Nephron (organoid): ENCODE measurements around the gene KHDC1.
"Not testable (repeated sequence)": the region's sequence is repeated elsewhere in the genome, so short reads cannot be mapped to it uniquely, and the experiment has no call there.

Source experiments
- H3K27ac Mint-ChIP-seq, 3 experiments: 2 replicates each; pipeline ENCODE4 v1.8.0; 2020; ENCODE audit warnings: mixed read lengths in 3 of 3, mild to moderate bottlenecking in 2 of 3, moderate library complexity in 1 of 3
- H3K27me3 Mint-ChIP-seq: 2 replicates; pipeline ENCODE4 v1.8.0; 2021; ENCODE audit warnings: low read depth, mild to moderate bottlenecking, moderate library complexity, mixed read lengths
- H3K36me3 Mint-ChIP-seq: 2 replicates; pipeline ENCODE4 v1.8.0; 2020; ENCODE audit warnings: low read depth, mixed read lengths
- H3K4me1 Mint-ChIP-seq: 2 replicates; pipeline ENCODE4 v1.8.0; 2020; ENCODE audit warnings: mixed read lengths
- H3K4me3 Mint-ChIP-seq, 3 experiments: 2 replicates each; pipeline ENCODE4 v1.8.0; 2020; ENCODE audit warnings: mild to moderate bottlenecking in 3 of 3, mixed read lengths in 3 of 3, moderate library complexity in 2 of 3
- H3K9me3 Mint-ChIP-seq: 2 replicates; pipeline ENCODE4 v1.8.0; 2020; ENCODE audit warnings: mixed read lengths
- TF ChIP-seq, protein P1 (sequence below), 3 experiments: fragments of 200-600 bp; sonication (generic); IDR thresholded peaks; one replicate each; pipeline ENCODE4 v1.5.0; 2021; ENCODE audit warnings: antibody characterized with exemption in 3 of 3; ENCODE audit not compliant: unreplicated experiment in 3 of 3

Gene KHDC1, protein sequence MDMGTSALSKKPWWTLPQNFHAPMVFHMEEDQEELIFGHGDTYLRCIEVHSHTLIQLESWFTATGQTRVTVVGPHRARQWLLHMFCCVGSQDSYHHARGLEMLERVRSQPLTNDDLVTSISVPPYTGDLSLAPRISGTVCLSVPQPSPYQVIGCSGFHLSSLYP

DNA sequence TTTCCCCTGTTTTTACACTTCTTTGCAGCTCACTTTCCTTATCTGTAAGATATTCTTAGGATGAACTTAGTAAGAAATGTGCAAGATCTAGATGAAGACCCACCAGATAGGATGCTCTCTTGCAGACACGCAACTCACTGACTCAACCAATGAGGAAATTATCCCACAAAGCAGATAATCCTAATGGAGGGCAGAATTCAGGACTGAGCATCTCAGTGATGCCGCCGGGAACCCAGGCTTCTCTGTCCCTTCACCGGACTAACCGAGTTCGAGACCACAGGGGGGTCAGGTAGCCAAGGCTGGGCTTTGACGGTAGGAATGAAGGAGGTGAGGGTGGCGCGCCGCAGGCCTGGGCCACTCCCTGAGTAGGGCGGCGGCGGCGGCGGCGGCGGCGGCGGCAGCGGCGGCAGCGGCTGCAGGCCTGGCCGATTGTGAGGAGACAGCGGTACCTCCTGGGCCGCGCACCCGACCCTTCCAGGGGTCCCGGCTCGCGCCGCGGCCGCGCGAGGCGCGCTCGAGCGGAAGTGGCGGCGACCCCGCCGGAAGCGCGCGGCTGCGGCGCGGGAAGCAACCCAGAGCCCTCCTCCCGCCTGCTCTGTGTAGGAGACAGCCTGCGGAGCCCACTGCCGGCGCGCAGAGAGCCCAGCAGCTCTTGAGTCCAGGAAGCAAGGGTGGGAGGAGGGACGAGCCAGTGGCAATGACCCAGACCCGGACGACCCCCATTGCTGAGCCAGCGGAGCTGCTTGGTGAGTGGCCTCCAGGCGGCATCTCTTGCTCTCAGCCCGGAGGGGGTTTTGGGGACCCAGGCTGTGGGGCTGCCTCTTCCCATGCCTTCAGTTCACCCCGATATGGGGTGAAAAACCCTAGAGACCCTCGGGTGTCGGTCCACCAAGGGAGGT lies at the start of gene KHDC1:
Gene KHDC1, minus strand, starts transcription at position 526 of the 899 bp plus-strand sequence. CDS start 20,679 bp downstream, outside the sequence.
- TF ChIP-seq, protein P1, sequence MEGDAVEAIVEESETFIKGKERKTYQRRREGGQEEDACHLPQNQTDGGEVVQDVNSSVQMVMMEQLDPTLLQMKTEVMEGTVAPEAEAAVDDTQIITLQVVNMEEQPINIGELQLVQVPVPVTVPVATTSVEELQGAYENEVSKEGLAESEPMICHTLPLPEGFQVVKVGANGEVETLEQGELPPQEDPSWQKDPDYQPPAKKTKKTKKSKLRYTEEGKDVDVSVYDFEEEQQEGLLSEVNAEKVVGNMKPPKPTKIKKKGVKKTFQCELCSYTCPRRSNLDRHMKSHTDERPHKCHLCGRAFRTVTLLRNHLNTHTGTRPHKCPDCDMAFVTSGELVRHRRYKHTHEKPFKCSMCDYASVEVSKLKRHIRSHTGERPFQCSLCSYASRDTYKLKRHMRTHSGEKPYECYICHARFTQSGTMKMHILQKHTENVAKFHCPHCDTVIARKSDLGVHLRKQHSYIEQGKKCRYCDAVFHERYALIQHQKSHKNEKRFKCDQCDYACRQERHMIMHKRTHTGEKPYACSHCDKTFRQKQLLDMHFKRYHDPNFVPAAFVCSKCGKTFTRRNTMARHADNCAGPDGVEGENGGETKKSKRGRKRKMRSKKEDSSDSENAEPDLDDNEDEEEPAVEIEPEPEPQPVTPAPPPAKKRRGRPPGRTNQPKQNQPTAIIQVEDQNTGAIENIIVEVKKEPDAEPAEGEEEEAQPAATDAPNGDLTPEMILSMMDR (IDR thresholded peaks at IDR 0.05; ENCODE audit: unreplicated experiment in 3 of 3) = peak in 1 of 3 experiments; percentile 13
- Mint-ChIP-seq H3K36me3 (peaks cover 37% of the 10 kb centered on the region), H3K27ac (peak within 1 kb of the TSS; percentile 54 to 78 (median 78)), H3K4me1 (peaks cover 6% of the 10 kb centered on the region), H3K27me3 (no peaks in the 10 kb centered on the region), H3K9me3 (peaks cover 4% of the 10 kb centered on the region), H3K4me3 (peak within 1 kb of the TSS; percentile 86 to 93 (median 86))

DNA sequence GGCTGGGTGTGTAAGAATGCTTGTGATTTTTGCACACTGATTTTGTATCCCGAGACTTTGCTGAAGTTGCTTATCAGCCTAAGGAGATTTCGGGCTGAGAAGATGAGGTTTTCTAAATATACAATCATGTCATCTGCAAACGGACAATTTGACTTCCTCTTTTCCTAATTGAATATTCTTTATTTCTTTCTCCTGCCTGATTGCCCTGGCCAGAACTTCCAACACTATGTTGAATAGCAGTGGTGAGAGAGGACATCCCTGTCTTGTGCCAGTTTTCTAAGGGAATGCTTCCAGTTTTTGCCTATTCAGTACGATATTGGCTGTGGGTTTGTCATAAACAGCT lies 47.5 kb upstream of the KHDC1 start:
- TF ChIP-seq, protein P1 (IDR thresholded peaks at IDR 0.05; ENCODE audit: unreplicated experiment in 3 of 3) = peak in 2 of 3 experiments; percentile 3 to 30
- peaks cover 36% of the 10 kb centered on the region for H3K9me3 Mint-ChIP-seq
- not testable (repeated sequence) for H3K27me3 Mint-ChIP-seq

DNA sequence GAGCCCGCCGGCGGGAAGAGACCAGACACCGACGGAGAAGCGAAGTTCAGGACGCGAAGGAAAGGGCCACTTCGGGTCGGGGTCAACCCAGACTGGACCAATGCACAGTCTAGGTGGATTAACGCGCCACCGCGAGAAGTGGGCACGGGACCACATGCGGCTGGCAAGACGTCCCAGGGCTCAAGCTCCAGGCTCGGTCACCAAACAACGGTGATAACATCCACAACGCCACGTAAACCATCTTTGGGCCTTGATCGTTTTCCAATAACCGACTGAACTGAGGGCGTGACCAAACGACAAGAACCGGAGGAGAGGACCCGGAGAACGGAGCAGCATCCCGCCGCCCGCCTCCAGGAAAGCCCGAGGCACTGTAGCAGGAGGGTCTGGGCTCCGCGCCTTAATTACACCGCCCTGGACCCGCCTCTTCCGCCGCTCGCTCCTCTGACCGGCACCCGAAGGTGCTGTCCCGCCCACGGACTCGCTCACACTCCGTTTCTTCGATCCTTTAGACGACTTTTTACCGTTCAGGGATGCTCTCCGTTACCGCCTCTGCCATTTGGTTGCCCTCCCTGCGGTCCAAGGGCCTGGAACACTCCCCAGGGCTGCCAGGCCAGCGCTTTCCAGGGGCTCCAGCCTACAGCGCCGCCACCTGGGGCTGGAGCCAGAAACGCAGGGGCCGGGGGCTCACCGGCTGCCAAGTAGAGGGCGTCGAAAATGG lies 46.9 kb upstream of the KHDC1 start:
- peaks cover 28% of the 10 kb centered on the region for H3K4me1 Mint-ChIP-seq
- TF ChIP-seq, protein P1 (IDR thresholded peaks at IDR 0.05; ENCODE audit: unreplicated experiment in 3 of 3) = peak; percentile 29 to 61 (median 44)
- peak overlapping the region; percentile 98 to 99 (median 98) for H3K4me3 Mint-ChIP-seq
- peaks cover 32% of the 10 kb centered on the region for H3K9me3 Mint-ChIP-seq
- peak overlapping the region; percentile 95 to 98 (median 97) for H3K27ac Mint-ChIP-seq
- no peaks in the 10 kb centered on the region for H3K27me3 Mint-ChIP-seq
- H3K36me3 Mint-ChIP-seq = peaks cover 33% of the 10 kb centered on the region

More for the DNA sequence above, 47.5 kb upstream of the KHDC1 start:
- H3K4me3 Mint-ChIP-seq = peak overlapping the region; percentile 98 to 99 (median 98)
- H3K4me1 Mint-ChIP-seq = peaks cover 28% of the 10 kb centered on the region
- peaks cover 37% of the 10 kb centered on the region for H3K36me3 Mint-ChIP-seq
- H3K27ac Mint-ChIP-seq = peak overlapping the region; percentile 95 to 98 (median 97)

DNA sequence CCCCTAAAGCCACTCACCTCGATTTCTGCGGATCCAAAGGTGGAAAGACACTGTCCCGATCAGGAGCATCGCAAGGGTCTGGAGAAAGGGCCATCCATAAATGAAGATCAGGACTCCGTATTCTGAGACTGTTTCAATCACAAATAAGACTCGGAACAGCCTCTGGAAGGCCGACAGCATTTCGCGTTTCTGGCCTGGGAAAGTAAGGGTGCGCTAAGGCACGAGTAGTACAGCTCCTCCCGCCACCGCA lies 46.5 kb upstream of the KHDC1 start:
- Mint-ChIP-seq H3K9me3 (peaks cover 32% of the 10 kb centered on the region), H3K27me3 (no peaks in the 10 kb centered on the region), H3K4me3 (peak overlapping the region; percentile 98 to 99 (median 98)), H3K36me3 (peaks cover 33% of the 10 kb centered on the region), H3K4me1 (peaks cover 28% of the 10 kb centered on the region), H3K27ac (peak overlapping the region; percentile 95 to 98 (median 97))
- TF ChIP-seq, protein P1 (IDR thresholded peaks at IDR 0.05; ENCODE audit: unreplicated experiment in 3 of 3) = no peak

DNA sequence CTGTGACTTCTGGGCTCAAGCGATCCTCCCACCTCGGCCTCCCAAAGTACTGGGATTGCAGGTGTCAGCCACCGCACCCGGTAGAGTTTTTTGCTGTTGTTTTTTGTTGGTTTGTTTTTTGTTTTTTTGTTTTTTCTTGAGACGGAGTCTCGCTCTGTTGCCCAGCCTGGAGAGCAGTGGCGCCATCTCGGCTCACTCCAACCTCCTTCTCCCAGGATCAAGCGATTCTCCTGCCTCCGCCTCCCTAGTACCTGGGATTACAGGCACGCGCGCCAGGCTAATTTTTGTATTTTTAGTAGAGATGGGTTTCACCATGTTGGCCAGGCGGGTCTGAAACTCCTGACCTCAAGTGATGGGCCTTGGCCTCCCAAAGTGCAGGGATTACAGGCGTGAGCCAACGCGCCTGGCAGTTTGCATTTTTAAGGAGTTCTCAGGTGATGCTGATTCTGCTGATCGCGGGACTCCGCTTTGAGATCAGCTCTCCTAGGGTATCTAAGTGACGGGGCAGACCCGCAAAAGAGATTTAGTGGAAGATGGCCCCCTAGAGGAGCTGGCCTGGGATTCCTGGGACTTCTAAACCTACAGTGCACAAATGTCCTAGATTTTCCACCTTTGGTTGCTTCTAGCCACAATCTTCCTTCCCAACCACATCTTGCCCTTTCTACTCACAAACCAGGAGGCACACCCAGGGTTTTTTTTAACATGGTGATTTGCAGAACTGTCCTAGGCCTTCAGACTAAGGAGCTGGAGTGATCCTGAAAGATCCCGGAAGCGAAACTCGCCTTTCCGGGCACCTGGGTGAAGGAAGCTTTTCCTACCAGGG lies 45.9 kb upstream of the KHDC1 start:
- H3K9me3 Mint-ChIP-seq = peaks cover 29% of the 10 kb centered on the region
- peaks cover 33% of the 10 kb centered on the region for H3K36me3 Mint-ChIP-seq
- peak overlapping the region; percentile 95 to 98 (median 97) for H3K27ac Mint-ChIP-seq
- no peaks in the 10 kb centered on the region for H3K27me3 Mint-ChIP-seq
- H3K4me1 Mint-ChIP-seq = peaks cover 28% of the 10 kb centered on the region
- TF ChIP-seq, protein P1 (IDR thresholded peaks at IDR 0.05; ENCODE audit: unreplicated experiment in 3 of 3) = no peak
- H3K4me3 Mint-ChIP-seq = peak overlapping the region; percentile 98 to 99 (median 98)

DNA sequence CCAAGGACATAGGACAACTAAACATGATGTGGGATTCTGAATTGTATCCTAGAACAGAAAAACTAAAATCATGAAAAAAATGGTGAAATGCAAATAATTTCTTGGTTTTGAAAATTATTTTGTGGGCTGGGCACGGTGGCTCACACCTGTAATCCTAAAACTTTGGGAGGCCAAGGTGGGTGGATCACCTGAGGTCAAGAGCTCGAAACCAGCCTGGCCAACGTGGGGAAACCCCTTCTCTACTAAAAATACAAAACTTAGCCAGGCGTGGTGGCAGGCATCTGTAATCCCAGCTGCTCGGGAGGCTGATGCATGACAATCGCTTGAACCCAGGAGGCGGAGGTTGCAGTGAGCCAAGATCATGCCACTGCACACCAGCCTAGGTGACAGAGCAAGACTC lies 40.8 kb upstream of the KHDC1 start:
- H3K4me3 Mint-ChIP-seq = not testable (repeated sequence)
- peaks cover 25% of the 10 kb centered on the region for H3K36me3 Mint-ChIP-seq

More for the DNA sequence above, 40.8 kb upstream of the KHDC1 start:
- not testable (repeated sequence) for H3K27ac Mint-ChIP-seq, H3K27me3 Mint-ChIP-seq, H3K9me3 Mint-ChIP-seq
- H3K4me1 Mint-ChIP-seq = peaks cover 10% of the 10 kb centered on the region
